ENCODE results near the gene PCNP. TPM values are rescaled to one million over a fixed set of nuclear protein-coding genes. Genes with fewer than 3 reads are reported as not detected.
A peak's percentile ranks its signal among the peaks of the same experiment; 100 is the strongest.
"Not testable (repeated sequence)": the region's sequence is repeated elsewhere in the genome, so short reads cannot be mapped to it uniquely, and the experiment has no call there.

The PCNP gene, protein sequence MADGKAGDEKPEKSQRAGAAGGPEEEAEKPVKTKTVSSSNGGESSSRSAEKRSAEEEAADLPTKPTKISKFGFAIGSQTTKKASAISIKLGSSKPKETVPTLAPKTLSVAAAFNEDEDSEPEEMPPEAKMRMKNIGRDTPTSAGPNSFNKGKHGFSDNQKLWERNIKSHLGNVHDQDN
- 102 and 128 TPM in 2 replicates for total RNA-seq (2014; rRNA removed; shearing (Covaris generic))

DNA sequence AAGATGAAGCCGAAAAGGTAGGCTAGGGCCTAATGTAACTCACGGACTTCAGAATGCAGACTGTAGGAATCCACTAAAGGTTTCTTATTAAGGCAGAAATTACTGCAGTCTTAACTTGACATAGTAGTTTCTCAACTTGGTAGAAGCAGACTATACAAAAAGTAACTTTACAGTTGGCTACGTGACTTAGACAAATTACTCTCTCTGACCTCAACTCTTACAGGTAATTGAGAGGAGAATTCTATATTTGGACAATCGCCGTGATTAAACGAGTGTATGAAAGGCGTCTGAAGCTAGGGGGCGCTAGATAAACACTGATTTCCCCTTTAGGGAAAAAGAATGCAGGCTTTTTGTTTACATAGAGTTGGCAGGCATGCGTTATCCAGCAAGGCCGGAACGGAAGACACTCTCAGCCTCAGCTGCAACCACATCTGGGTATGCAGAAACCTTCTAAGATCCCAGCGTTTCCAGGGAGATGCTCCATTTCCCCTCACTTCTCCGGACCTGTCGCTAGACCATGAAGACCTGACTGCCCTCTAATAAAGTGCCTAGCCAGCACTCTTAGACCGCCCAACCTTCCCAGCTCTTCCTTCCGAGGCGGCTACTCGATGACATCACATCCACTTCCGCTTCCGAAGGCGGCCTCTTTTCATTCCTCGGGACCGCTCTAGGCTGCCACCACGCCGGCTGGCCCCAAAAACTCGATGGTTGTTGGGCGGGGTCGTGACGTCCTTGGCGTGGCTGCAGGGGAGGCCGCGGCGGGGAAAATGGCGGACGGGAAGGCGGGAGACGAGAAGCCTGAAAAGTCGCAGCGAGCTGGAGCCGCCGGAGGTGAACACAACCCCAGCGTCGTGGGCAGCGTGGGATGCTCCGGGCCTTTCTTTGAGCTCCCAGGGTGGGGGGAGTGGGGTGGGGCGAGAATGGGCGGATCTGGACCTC lies at the start of gene PCNP:
PCNP (plus strand) TSS at position 732 of the 939 bp plus-strand sequence; CDS start at position 768, 36 bp downstream.
- DNase-seq (ENCODE audit: low spot score): peak; percentile 98

GRCh38 chr3:101527441-101527840 lies 46.5 kb upstream of the PCNP start:
- no peak for DNase-seq (ENCODE audit: low spot score)

DNA sequence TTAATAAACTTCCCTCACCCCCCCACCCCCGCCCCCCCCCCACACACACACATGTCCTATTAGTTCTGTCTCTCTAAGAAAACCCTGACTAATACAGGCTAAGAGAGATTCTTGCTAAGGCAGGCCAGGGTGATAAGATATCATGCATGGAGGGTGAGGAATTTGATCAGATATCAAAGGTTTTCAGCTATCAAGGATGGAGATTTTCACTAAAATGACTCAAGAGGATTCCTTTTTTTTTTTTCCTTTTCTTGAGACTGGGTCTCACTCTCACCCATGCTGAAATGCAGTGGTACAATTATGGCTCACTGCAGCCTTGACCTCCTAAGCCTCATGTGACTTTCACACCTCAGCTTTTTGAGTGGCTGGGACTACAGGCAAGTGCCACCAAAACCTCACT lies 46.1 kb upstream of the PCNP start:
- no peak for DNase-seq (ENCODE audit: low spot score)

DNA sequence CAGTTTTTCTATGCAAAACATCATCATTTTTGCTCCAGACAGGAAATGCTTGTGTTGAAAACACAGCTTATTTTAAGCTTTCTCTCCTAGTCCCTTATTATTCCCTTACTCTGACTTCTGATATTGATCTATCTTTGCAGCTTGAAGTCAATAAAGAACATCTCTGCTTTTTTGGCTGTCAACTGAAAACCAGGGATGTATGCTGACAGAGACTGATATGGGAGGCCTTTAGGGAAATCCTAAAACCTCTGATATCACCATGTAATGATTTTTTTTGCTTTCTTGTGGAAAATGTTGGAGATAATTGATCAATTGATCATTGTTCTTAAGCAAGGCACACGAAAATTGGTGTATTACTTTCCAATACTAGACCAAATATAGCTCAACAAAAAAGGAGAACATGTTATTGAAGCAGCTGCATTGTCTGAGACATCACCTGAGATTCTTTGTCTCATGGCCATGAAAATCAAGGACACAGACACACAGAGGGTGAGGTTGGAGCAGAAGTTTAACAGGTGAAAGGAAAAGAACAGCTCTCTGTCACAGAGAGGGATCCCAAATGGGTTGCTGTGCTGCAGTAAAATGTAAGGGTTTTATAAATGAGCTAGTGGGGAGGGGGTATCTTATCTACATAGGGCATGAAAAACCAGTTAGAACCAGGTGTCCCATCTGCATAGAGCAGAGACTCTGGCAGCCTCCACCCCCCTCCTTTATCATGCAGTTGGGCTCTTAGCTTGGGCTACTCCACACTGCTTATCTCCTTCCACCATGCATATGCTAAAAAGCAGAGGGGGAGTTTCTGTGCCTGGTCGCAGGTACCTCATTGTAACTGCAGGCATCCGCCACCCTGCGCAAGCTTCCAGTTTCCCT lies 43.9 kb upstream of the PCNP start:
- no peak for DNase-seq (ENCODE audit: low spot score)

DNA sequence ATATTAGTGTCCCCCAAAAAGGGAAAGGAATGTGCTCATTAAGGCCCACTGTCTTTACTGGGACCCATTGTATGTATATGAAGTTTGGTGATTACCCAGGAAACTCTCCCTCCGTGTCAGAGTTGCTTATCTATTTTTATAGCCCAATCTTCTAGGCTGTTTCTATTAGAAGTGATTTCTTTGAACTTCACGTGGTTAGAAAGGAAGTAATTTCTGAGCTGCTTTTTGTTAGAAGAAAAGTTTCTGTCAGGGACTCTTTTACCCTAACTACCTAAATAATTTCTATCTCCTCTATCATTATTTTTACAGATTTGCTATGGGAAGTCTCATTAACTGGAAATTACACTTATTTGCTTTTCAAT lies 43.3 kb upstream of the PCNP start:
- no peak for DNase-seq (ENCODE audit: low spot score)

GRCh38 chr3:101531473-101532086 lies 42.4 kb upstream of the PCNP start:
- peak; percentile 72 for DNase-seq (ENCODE audit: low spot score)

DNA sequence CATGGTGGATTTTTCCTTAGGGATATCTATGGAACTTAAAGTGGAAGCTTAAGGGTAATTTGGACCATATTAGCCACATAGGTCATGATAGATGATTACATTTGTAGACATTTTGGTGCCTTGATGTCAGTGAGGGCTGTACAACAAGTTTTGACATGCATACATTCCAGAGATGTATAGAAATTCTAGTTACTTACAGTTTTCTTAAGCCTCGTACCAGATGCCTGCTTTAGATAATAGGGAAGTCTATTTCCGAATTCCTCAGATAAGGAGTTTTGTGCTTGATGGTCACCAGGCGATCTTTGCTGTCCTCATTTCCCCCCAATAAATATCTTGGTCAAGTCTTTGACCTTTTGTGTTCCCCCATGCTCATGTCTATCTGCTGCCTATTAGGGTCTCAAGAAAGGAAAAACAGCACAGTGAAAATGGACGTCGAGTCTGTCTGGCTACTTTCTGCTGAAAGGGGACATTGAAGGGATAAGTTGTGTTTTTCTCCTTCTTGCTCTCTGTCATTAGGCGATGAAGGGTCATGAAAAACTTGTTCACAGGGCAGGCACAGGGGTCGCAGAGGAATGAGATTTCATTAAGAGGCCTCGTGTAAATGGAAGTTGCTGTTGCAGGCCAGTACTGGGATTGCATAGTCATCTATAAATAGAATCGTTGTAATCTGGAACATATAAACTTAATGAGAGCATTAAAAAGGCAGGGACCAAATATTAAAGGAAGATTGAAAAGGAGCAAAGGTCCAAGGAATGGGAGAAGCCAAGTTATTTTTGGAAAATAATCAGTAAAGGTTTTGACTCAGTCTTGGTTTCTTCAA lies 41.0 kb upstream of the PCNP start:
- DNase-seq (ENCODE audit: low spot score): no peak

GRCh38 chr3:101533603-101533968 lies 40.4 kb upstream of the PCNP start:
- no peak for DNase-seq (ENCODE audit: low spot score)

- DNase-seq (ENCODE audit: low spot score): no peak
Measured at GRCh38 chr3:101535221-101535620, 38.8 kb upstream of the PCNP start.

GRCh38 chr3:101536266-101536665 lies 37.7 kb upstream of the PCNP start:
- no peak for DNase-seq (ENCODE audit: low spot score)

DNA sequence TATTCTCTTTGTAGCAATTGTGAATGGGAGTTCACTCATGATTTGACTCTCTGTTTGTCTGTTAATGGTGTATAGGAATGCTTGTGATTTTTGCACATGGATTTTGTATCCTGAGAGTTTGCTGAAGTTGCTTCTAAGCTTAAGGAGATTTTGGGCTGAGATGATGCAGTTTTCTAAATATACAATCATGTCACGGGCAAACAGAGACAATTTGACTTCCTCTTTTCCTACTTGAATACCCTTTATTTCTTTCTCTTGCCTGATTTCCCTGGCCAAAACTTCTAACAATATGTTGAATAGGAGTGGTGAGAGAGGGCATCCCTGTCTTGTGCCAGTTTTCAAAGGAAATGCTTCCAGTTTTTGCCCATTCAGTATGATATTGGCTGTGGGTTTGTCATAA lies 37.0 kb upstream of the PCNP start:
- DNase-seq (ENCODE audit: low spot score): not testable (repeated sequence)

DNA sequence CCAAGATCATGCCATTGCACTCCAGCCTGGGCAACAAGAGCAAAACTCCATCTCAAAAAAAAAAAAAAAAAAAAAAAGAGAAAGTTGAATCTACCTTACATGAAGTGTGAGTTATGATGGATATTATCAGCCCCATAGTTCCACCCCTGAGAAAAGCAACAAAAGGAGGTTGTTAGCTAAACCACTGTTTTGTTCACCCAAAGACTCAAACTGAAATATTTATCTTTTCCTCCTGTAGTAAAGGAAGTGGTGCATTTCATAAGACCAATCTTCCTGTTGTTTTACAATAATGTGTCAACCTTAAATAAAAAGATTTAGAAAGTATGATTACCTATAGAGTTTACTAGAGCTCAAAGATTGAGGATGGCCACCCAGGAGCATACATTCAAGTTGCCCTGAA lies 31.0 kb upstream of the PCNP start:
- DNase-seq (ENCODE audit: low spot score): no peak

DNA sequence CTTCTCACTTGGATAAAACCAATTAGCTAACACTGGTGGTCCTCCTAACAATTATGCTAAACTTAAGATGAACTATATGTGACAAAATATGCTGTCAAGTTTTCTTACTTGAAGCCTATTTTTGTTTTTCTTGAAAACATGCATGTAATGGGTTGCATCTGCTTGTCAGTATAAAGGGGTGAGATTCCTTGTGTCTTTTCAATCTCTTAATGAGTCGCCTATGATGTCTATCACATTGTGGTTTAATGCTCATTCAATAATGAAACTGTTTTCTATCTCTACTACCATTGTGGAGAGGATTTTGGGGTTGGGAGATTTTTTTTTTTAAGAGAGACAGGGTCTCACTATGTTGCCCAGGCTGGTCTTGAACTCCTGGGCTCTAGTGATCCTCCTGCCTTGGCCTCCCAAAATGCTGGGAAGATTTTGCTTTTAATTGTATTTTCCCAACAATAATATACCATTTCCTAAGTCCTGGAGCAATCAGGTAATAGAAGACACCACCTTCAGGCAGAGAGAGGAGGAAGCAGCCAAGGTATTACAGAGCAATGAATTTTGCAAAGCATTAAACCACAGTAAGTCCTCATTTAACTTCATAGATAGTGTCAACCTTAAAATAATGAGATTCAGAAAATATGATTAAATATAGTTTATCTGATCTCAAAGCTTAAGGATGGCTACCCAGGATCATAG lies 29.7 kb upstream of the PCNP start:
- DNase-seq (ENCODE audit: low spot score): no peak

GRCh38 chr3:101548527-101549105 lies 25.4 kb upstream of the PCNP start:
- no peak for DNase-seq (ENCODE audit: low spot score)

DNA sequence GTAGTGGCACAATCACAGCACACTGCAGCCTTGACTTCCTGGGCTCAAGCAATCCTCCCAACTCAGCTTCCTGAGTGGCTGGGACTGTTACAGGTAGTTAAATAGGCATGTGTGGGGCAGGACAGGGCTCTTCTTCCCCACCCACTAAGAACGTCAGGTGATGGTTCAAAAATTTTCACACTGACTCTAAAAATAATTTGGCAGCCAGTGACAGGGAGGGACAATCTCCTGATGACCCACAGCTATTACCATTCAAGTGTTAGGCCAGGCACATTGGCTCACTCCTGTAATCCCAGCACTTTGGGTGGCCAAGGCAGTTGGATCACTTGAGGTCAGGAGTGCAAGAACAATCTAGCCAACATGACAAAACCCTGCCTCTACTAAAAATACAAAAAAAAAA lies 24.5 kb upstream of the PCNP start:
- DNase-seq (ENCODE audit: low spot score): no peak

DNA sequence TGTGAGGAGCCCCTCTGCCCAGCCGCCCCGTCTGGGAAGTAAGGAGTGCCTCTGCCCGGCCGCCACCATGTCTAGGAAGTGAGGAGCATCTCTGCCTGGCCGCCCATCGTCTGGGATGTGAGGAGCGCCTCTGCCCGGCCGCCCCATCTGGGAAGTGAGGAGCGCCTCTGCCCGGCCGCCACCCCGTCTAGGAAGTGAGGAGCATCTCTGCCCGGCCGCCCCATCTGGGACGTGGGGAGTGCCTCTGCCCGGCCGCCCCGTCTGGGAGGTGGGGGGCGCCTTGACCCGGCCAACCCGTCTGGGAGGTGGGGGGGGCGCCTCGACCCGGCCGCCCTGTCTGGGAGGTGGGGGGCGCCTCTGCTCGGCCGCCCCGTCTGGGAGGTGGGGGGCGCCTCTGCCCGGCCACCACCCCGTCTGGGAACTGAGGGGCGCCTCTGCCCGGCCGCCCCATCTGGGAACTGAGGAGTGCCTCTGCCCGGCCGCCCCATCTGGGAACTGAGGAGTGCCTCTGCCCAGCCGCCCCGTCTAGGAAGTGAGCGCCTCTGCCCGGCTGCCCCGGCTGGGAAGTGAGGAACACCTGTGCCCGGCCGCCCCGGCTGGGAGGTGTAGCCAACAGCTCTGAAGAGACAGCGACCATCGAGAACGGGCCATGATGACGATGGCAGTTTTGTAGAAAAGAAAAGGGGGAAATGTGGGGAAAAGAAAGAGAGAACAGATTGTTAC lies 22.5 kb upstream of the PCNP start:
- DNase-seq (ENCODE audit: low spot score): not testable (repeated sequence)

DNA sequence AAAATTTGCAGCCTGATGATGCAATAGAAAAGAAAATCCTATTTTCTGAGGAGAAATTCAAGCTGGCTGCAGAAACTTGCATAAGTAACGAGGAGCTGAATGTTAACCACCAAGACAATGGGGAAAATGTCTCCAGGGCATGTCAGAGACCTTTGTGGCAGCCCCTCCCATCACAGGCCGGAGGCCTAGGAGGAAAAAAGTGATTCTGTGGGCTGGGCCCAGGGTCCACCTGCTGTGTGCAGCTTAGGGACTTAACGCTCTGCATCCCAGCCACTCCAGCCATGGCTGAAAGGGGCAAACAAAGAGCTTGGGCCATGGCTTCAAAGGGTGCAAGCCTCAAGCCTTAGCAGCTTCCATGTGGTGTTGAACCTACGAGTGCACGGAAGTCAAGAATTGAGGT lies 20.6 kb upstream of the PCNP start:
- not testable (repeated sequence) for DNase-seq (ENCODE audit: low spot score)

- DNase-seq (ENCODE audit: low spot score): no peak
Measured at GRCh38 chr3:101556064-101556463, 17.9 kb upstream of the PCNP start.

DNA sequence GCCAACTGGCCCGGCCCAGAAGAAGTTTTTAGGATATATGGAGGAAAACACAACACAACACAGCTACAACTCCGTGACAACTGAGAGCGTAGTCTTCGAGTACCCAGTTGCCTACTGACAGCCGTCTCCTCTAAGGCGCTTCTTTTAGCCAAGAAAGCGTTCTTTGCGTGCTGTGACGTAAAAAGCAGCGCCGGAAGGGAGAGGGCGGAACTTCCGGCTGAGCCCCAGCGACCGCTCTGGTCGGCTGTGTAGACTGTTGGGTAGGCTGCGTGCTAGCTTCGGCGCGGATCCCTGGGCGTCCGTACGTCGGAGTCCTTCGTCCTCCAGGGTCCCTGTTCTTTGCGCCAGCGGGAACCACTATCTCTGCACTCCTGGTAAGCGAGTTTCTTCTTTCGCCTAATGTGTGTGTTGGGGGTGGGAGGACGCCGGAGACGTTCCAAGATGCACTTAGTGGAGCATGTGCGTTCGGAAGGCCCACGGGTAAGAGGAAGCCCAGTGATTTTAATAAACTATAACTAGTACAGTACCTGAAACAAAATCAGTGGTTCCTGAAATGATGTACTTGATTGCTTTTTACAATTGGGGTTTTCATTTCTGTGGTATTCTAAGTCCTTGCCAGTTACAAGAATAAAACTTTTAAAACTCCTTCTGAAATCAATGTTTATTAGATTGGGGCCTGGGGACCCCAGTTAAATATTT lies 12.2 kb upstream of the PCNP start, which contains the start of gene TRMT10C:
TRMT10C (plus strand) TSS at position 239 of the 699 bp plus-strand sequence. CDS start 2,914 bp downstream, outside the sequence.
- peak; percentile 91 for DNase-seq (ENCODE audit: low spot score)
